Activated CD8-positive, alpha-beta memory T cell treated with anti-CD3 and anti-CD28 coated beads for 1 hour (primary cell): Measurements from ENCODE around the gene CNTN4.
"Not testable (repeated sequence)": the region's sequence is repeated elsewhere in the genome, so short reads cannot be mapped to it uniquely, and the experiment has no call there.

Experiments
- DNase-seq, 2 donors: peaks; one replicate each; pipeline ENCODE4 v3.0.0-alpha.2; 2020; ENCODE audit warnings: low read depth in 1 of 2; ENCODE audit errors: extremely low read depth in 1 of 2

Gene CNTN4

DNA sequence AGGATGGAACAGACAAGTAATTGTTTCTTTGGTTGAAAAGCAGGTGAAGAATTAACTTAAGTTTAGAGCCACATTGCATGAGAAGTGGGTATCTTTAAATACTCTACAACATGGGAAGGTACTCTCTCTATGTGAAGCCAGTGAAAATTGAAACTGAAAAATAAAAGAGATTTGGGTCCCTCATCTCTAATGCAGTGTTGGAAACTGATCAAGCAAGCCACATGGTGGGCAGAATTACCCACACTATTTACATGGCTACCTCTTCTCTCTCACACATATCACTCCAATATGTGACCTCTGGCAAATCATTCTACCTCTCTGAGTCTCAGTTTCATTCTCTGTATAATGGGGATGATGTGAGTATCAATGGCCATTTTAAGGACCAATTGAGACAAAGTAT is 672.5 kb downstream of the CNTN4 start:
- no peak for DNase-seq

- no peak for DNase-seq
Measured at GRCh38 chr3:2771741-2772140, 673.1 kb downstream of the CNTN4 start.

DNA sequence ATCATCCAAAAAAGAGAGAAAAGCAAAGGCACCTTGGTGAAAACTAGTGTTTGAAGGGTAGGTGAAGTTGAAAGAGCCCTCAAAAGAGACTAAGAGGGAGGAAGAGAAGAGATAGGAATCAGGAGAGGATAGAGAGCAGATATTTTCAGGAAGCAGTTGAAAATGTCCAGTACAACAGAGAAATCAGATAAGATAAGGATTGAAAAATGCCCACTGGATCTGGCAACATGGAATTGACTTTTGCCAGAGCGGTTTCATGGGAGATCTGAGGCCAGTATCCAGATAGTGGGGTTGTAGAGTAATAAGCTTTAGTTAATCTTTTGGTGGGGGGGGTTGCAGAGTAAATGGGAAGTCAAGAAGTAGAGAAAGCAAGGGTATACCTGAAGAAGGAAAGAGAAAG is 674.1 kb downstream of the CNTN4 start:
- DNase-seq, result no peak

- no peak for DNase-seq
Measured at GRCh38 chr3:2774481-2775249, 676.0 kb downstream of the CNTN4 start.

GRCh38 chr3:2783261-2783660 is 684.6 kb downstream of the CNTN4 start:
- DNase-seq, result no peak

DNA sequence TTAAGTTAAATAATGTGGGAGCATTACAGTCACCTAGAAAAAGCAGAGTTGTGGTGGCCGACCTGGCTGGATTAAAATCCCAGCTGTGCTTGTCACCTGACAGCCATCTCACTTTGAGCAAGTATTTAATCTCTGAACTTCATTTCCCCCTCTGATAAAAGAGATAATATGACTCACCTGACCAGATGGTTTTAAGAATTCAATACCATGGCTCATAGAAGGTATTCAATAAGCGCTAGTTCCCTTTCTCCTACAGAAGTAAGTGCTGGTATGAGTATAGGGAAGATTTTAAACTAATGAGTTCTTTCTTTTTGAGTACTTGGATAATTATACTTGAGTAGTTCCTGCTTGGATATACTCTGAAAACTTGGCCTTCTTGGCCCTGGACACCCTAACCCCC is 686.0 kb downstream of the CNTN4 start:
- no peak for DNase-seq

- no peak for DNase-seq
Measured at GRCh38 chr3:2790266-2790815, 691.7 kb downstream of the CNTN4 start.

GRCh38 chr3:2792432-2792831 is 693.8 kb downstream of the CNTN4 start:
- DNase-seq, result no peak

- DNase-seq, result no peak
Measured at GRCh38 chr3:2793987-2794386, 695.3 kb downstream of the CNTN4 start.

DNA sequence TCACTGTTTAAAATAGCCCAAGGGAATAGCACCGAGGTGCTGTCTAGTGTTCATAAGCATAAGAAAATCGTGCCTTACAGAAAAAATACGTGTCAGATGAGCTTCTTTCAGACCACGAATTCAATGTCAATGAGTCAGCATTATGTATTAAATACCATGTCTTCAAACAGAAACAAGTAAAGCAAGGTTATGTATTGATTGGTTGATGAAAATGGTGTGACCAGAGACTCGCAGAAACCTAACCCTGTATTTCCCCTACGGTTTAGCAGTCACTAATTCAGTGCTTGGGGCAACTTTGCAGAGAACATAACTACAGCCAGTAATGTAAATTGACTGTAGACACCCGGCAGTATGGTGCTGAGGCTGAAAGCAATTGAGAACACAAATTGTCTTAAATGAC is 703.8 kb downstream of the CNTN4 start:
- DNase-seq, result no peak

DNA sequence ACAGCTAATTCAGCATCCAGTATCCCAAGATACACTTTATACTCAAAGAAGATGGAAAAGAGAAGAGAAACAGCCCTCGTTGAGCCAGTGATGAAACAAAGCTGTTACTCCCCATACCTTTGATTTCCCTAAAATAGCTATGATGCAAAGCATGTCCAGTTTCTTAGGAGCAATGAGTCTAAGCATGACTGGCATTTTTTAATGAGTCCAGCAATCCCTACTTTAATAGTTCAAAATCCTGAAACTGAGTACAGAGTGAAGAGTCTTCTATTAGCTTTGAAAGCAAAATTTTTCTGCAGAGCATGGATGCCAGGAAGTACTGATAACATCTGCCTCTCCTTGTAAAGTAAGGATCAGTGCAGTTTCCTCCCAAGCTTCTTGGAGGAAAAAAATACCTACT is 708.8 kb downstream of the CNTN4 start:
- no peak for DNase-seq

DNA sequence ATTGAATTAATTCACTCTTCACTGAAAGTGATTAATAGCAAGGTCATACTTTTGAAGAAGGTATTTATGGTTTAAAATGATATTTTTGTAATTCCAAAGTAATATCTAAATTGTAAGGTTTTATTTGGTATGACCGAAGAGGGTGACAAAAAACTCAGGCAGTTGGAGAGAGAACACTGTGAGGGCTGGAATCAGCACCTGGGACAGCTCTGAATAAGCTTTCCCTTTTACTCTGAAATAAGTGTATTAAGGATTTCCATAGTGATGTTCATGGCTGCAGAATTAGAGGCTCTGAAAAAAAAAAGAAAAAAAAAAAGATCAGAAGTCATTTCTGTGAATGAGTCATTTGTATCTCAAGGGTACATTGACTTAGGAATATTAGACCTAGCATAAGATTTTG is 712.1 kb downstream of the CNTN4 start:
- no peak for DNase-seq

GRCh38 chr3:2819571-2819970 is 720.9 kb downstream of the CNTN4 start:
- no peak for DNase-seq

DNA sequence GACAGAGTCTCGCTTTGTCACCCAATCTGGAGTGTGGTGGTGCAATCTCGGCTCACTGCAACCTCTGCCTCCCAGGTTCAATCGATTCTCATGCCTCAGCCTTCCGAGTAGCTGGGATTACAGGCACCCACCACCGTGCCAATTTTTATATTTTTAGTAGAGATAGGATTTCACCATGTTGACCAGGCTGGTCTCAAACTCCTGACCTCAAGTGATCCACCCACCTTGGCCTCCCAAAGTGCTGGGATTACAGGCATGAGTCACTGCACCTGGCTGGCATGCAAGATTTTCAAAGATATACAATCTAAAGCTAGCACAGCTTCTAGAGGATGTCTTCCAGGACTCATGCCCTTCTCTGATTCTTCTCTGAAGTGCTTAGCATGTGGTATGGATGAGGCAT is 722.3 kb downstream of the CNTN4 start:
- DNase-seq, result not testable (repeated sequence)

DNA sequence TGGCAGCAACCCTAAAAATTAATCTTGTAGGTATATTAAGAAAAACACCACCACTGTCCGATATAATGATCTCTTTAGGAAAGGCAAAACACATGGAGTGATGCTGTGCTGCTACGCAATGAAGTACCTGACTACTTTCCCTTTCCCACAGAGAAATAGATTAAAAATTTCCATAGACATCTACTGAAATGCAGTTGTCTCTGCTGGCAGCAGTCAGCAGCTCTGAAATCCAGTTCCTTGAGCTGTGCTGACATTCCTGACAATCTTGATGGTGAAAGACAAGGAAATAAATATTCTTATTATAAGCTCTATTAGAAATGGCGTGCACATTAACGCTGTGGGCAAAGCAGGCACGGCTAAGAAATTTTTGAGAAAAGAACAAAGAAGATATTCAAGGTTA is 723.9 kb downstream of the CNTN4 start:
- DNase-seq, result no peak

DNA sequence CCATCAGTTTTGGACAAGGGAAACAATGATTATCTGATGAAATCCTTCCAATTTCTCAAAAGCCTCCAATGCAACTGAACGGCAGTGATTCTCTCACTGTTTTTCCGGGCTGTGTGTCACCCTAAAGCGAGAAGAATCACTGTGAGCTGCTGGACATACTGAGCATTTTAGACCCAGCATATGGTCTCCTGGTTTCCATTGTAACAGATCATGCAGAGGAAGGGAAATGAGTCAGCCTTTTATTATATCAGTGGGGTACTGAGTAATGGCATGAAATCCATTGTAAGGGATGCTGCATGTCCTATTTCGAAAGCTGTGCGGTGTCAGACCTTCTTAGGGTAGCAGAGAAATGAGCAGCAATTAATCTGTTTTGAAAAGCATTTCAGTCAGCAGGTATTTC is 724.4 kb downstream of the CNTN4 start:
- DNase-seq, result no peak

- DNase-seq, result no peak
Measured at GRCh38 chr3:2823437-2824211, 725.0 kb downstream of the CNTN4 start.

DNA sequence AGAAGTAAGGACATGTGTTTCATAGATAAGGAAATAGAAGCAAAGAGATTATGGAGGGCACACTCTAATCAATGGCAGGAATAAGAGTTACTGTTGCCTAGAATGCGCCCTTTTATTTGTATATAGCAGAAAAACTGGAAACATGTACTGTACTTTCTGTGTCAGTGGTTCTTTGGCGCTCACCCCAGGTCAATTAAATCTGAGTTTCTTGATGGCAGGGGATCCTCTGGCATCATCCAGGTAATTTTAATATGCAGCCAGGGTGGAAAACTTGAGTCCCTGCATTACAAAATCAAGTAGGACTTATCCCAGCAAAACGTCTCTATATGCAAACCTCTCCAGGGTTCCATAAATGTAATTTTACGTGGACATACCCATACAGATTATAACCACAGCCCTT is 727.4 kb downstream of the CNTN4 start:
- no peak for DNase-seq

- DNase-seq, result no peak
Measured at GRCh38 chr3:2826453-2826852, 727.8 kb downstream of the CNTN4 start.

- DNase-seq, result no peak
Measured at GRCh38 chr3:2837239-2837638, 738.6 kb downstream of the CNTN4 start.

- DNase-seq, result no peak
Measured at GRCh38 chr3:2837910-2838309, 739.2 kb downstream of the CNTN4 start.

DNA sequence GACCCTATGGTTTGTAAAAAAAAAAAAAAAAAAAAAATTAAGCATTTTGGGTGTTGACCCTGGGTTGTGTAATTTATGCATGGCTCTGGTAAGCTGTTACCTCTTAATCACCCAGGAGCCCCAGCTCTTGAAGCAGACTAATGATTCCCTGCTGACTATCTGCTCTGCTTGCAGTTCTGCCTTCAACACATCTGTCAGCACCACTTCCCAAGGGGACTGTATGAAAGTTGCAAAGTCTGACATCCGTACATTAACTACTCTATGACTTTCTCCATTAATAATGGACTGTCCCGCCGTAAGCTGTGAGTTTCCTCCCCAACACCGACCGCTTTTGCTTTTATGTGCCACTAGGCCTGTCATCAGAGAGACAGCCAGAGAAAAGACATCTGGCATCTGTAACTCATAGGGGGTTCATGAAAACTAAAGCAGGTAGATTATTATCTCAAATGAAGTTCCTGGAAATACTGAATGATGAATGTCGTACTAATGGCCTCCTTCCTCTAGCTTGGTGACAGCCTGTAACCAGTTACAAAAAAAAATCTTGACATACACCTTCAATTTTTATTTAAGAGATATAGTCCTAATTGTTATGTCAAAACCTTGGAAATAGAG is 740.0 kb downstream of the CNTN4 start:
- no peak for DNase-seq
